GM19043 (cell line): ENCODE results near the gene OR13C3.
"Not testable (repeated sequence)": the region's sequence is repeated elsewhere in the genome, so short reads cannot be mapped to it uniquely, and the experiment has no call there.

Experiments used
- ATAC-seq: cut with Tn5 transposase; IDR thresholded peaks from one replicate; pipeline ENCODE4 v1.9.1; 2021; ENCODE audit warnings: low read depth; ENCODE audit not compliant: unreplicated experiment

The OR13C3 gene

GRCh38 chr9:104536756-104537155, at the start of gene OR13C3:
Gene OR13C3, minus strand, starts transcription at chr9:104536856. Its CDS starts 133 bp downstream, at chr9:104536723.
- ATAC-seq: no peak

- ATAC-seq: no peak
Measured at GRCh38 chr9:104580562-104580961, 43.9 kb upstream of the OR13C3 start.

- no peak for ATAC-seq
Measured at GRCh38 chr9:104577263-104577662, 40.6 kb upstream of the OR13C3 start.

- no peak for ATAC-seq
Measured at GRCh38 chr9:104575456-104575855, 38.8 kb upstream of the OR13C3 start.

- no peak for ATAC-seq
Measured at GRCh38 chr9:104572612-104573011, 36.0 kb upstream of the OR13C3 start.

GRCh38 chr9:104568868-104569267, 32.2 kb upstream of the OR13C3 start, which contains the start of gene OR13C8:
Gene OR13C8, plus strand, starts transcription at chr9:104569168. Its CDS starts 0 bp downstream, at chr9:104569168.
- ATAC-seq: no peak

GRCh38 chr9:104564358-104564757, 27.7 kb upstream of the OR13C3 start:
- no peak for ATAC-seq

GRCh38 chr9:104556830-104557634, 20.4 kb upstream of the OR13C3 start:
- no peak for ATAC-seq

- no peak for ATAC-seq
Measured at GRCh38 chr9:104555521-104555920, 18.9 kb upstream of the OR13C3 start.

GRCh38 chr9:104553261-104553660, 16.6 kb upstream of the OR13C3 start:
- ATAC-seq: no peak

GRCh38 chr9:104544644-104545043, 8.0 kb upstream of the OR13C3 start:
- no peak for ATAC-seq

GRCh38 chr9:104539275-104539674, 2.6 kb upstream of the OR13C3 start:
- ATAC-seq: no peak

- no peak for ATAC-seq
Measured at GRCh38 chr9:104527109-104527508, 9.5 kb downstream of the OR13C3 start, which contains the start of gene OR13C4. Gene OR13C4, minus strand, starts transcription at chr9:104527209. Its CDS starts 0 bp downstream, at chr9:104527209.

- ATAC-seq: not testable (repeated sequence)
Measured at GRCh38 chr9:104520241-104520640, 16.4 kb downstream of the OR13C3 start.

- no peak for ATAC-seq
Measured at GRCh38 chr9:104514901-104515300, 21.8 kb downstream of the OR13C3 start.

- ATAC-seq: no peak
Measured at GRCh38 chr9:104506565-104506964, 30.1 kb downstream of the OR13C3 start.

- no peak for ATAC-seq
Measured at GRCh38 chr9:104503963-104504362, 32.7 kb downstream of the OR13C3 start, which contains the start of gene OR13F1. Gene OR13F1, plus strand, starts transcription at chr9:104504263. Its CDS starts 0 bp downstream, at chr9:104504263.

GRCh38 chr9:104503440-104503839, 33.2 kb downstream of the OR13C3 start:
- no peak for ATAC-seq

GRCh38 chr9:104494808-104495207, 41.8 kb downstream of the OR13C3 start:
- no peak for ATAC-seq
